ENCODE results near the gene DPH2. TPM values are rescaled to one million over a fixed set of nuclear protein-coding genes. Genes with fewer than 3 reads are reported as not detected.

DPH2 gene
- total RNA-seq, 1 experiment from 2014 or later: 57.5 TPM

DNA sequence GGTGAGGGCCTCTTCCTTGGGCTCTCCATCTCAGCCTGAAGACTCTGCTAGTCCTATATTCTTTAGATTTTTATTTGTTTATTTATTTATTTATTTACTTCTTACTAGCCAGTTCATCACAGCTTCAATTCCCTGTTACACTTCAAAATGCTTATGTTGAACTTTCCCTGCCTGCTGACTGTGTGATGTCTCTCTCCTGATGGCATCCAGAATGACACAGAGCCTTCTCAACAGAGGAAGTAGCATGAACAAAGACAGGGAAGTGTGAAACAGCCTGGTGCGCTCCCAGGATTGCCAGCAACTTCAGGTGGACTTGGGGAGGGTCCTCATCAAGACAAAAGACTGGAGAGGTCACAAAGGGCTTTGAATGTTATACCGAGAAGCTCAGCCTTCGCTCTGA is 27.4 kb upstream of the DPH2 start:
- ATAC-seq (no peak), DNase-seq (ENCODE audit: low spot score) (no peak)
- TF ChIP-seq ETV6 (CRISPR knock-in tag; IDR thresholded peaks at IDR 0.05) (no peak), ZNF263 (CRISPR knock-in tag; IDR thresholded peaks at IDR 0.05; ENCODE audit: low read depth) (no peak), ZNF671 (CRISPR knock-in tag; IDR thresholded peaks at IDR 0.05) (no peak), GRHL2 (CRISPR knock-in tag; IDR thresholded peaks at IDR 0.05; ENCODE audit: insufficient replicate concordance, severe bottlenecking) (no peak), ZNF232 (CRISPR knock-in tag; IDR thresholded peaks at IDR 0.05) (no peak)
- TF ChIP-seq, protein P1, sequence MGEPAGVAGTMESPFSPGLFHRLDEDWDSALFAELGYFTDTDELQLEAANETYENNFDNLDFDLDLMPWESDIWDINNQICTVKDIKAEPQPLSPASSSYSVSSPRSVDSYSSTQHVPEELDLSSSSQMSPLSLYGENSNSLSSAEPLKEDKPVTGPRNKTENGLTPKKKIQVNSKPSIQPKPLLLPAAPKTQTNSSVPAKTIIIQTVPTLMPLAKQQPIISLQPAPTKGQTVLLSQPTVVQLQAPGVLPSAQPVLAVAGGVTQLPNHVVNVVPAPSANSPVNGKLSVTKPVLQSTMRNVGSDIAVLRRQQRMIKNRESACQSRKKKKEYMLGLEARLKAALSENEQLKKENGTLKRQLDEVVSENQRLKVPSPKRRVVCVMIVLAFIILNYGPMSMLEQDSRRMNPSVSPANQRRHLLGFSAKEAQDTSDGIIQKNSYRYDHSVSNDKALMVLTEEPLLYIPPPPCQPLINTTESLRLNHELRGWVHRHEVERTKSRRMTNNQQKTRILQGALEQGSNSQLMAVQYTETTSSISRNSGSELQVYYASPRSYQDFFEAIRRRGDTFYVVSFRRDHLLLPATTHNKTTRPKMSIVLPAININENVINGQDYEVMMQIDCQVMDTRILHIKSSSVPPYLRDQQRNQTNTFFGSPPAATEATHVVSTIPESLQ (CRISPR knock-in tag; IDR thresholded peaks at IDR 0.05): no peak
- TF ChIP-seq, protein P2, sequence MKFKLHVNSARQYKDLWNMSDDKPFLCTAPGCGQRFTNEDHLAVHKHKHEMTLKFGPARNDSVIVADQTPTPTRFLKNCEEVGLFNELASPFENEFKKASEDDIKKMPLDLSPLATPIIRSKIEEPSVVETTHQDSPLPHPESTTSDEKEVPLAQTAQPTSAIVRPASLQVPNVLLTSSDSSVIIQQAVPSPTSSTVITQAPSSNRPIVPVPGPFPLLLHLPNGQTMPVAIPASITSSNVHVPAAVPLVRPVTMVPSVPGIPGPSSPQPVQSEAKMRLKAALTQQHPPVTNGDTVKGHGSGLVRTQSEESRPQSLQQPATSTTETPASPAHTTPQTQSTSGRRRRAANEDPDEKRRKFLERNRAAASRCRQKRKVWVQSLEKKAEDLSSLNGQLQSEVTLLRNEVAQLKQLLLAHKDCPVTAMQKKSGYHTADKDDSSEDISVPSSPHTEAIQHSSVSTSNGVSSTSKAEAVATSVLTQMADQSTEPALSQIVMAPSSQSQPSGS (CRISPR knock-in tag; IDR thresholded peaks at IDR 0.05; ENCODE audit: borderline replicate concordance, low read depth): no peak
- no peak overlapping the region for H3K4me3 Mint-ChIP-seq
- POLR2A ChIA-PET: interaction anchor here (0.6 kb wide), 1 partner anchor 281 kb away, joined by 9 read pairs; no protein-coding TSS in a partner anchor
- no peaks in the 10 kb centered on the region for H3K9me3 Mint-ChIP-seq
- CTCF ChIA-PET: interaction anchor here (1.2 to 9.9 kb wide), 3 partner anchors 8 to 176 kb away, joined by 6 to 172 read pairs (median 11); partner anchors contain the start of gene ARTN
- H3K27ac Mint-ChIP-seq: no peak overlapping the region
- H3K27me3 Mint-ChIP-seq (ENCODE audit: low read depth): no peaks in the 10 kb centered on the region
- H3K36me3 Mint-ChIP-seq: no peaks in the 10 kb centered on the region
- peaks cover 52% of the 10 kb centered on the region for H3K4me1 Mint-ChIP-seq

DNA sequence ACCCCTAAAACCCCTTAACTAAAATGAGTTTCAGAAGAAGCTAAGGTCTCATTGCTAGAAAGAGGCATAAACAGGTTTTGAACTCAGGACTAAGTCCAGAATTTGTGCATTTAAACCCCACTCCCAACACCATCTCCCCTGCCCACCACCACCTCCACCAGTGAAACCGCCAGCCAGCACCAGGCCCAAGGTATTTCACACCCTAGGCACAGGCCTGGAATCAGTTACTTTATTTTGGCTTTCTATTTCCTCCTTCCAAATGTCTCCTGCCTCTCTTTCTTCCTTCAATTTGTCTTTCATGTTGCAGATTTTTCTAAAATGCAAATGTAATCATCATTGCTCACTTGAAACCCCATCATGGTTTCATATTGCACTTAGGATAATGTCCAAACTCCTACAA is 24.9 kb upstream of the DPH2 start:
- Mint-ChIP-seq H3K27me3 (ENCODE audit: low read depth) (no peaks in the 10 kb centered on the region), H3K4me1 (peaks cover 40% of the 10 kb centered on the region), H3K27ac (no peak overlapping the region), H3K36me3 (no peaks in the 10 kb centered on the region; the same call in 1 of the 2 replicates), H3K4me3 (no peak overlapping the region), H3K9me3 (no peaks in the 10 kb centered on the region)
- CTCF ChIA-PET: interaction anchor here (1.2 to 9.9 kb wide), 4 partner anchors 10 to 182 kb away, joined by 3 to 172 read pairs (median 17); partner anchors contain the start of gene ARTN
- ATAC-seq: no peak
- no peak for TF ChIP-seq SP1 (CRISPR knock-in tag; conservative IDR thresholded peaks at IDR 0.05)
- no peak for TF ChIP-seq OVOL2 (CRISPR knock-in tag; IDR thresholded peaks at IDR 0.05; ENCODE audit: borderline replicate concordance)
- no peak for TF ChIP-seq JAZF1 (CRISPR knock-in tag; IDR thresholded peaks at IDR 0.05)
- TF ChIP-seq GRHL2 (CRISPR knock-in tag; IDR thresholded peaks at IDR 0.05; ENCODE audit: insufficient replicate concordance, severe bottlenecking): no peak
- no peak for TF ChIP-seq FOXP1 (CRISPR knock-in tag; IDR thresholded peaks at IDR 0.05; ENCODE audit: borderline replicate concordance)
- no peak for TF ChIP-seq HMGA2 (CRISPR knock-in tag; IDR thresholded peaks at IDR 0.05)
- TF ChIP-seq CDX4 (CRISPR knock-in tag; IDR thresholded peaks at IDR 0.05; ENCODE audit: borderline replicate concordance): no peak
- no peak for TF ChIP-seq PRRX2 (CRISPR knock-in tag; IDR thresholded peaks at IDR 0.05)
- TF ChIP-seq ZNF396 (CRISPR knock-in tag; IDR thresholded peaks at IDR 0.05; ENCODE audit: borderline replicate concordance): no peak
- no peak for TF ChIP-seq E2F5 (CRISPR knock-in tag; IDR thresholded peaks at IDR 0.05)
- TF ChIP-seq JUN (CRISPR knock-in tag; IDR thresholded peaks at IDR 0.05): no peak
- POLR2A ChIA-PET: no interaction called here
- no peak for DNase-seq (ENCODE audit: low spot score)

DNA sequence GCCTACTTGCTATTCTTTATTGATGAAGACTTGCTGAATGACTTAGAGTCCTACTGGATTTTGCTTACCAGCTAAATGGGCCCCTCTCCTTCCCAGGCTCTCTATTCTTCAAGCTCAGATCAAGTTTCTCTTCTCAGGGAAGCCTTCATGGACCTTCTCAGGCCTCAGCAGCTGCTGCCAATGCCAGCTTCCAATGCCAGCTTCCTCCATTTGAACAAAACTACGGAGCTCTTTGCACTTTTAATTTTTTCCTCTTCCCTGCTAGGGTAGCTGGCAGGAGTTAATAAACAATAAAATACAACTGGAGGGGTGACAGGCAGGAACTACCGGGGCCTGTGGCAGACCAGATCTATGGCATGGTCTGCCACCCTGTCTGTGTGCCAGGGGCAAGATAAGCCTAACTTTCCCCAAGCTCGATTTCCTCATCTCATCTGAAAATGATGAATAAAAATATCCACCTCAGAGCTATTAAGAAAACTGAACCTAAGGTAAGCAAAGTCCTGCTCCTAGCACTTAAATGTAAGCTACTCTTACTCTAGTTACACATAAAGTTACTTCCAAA is 24.1 kb upstream of the DPH2 start:
- Mint-ChIP-seq H3K36me3 (peaks cover 5% of the 10 kb centered on the region; the same call in 1 of the 2 replicates), H3K4me3 (peak overlapping the region; percentile 83), H3K9me3 (no peaks in the 10 kb centered on the region), H3K4me1 (peaks cover 37% of the 10 kb centered on the region), H3K27me3 (ENCODE audit: low read depth) (no peaks in the 10 kb centered on the region), H3K27ac (peak overlapping the region; percentile 93)
- no peak for ATAC-seq
- no peak for DNase-seq (ENCODE audit: low spot score)
- POLR2A ChIA-PET: interaction anchor here (0.7 to 1.5 kb wide), 3 partner anchors 15 to 295 kb away, joined by 3 to 4 read pairs (median 3); partner anchors contain the start of gene KDM4A
- CTCF ChIA-PET: interaction anchor here (0.6 to 9.9 kb wide), 10 partner anchors 11 to 239 kb away, joined by 3 to 172 read pairs (median 4); partner anchors contain the start of genes ARTN, ATP6V0B, DPH2 and ST3GAL3
- TF ChIP-seq CBFB (CRISPR knock-in tag; IDR thresholded peaks at IDR 0.05; ENCODE audit: low read depth) (no peak), NFATC4 (CRISPR knock-in tag; IDR thresholded peaks at IDR 0.05) (no peak), GTF2I (CRISPR knock-in tag; conservative IDR thresholded peaks at IDR 0.05) (no peak), SMAD4 (CRISPR knock-in tag; IDR thresholded peaks at IDR 0.05) (no peak), ZSCAN18 (CRISPR knock-in tag; IDR thresholded peaks at IDR 0.05) (no peak)
- TF ChIP-seq, protein P3, sequence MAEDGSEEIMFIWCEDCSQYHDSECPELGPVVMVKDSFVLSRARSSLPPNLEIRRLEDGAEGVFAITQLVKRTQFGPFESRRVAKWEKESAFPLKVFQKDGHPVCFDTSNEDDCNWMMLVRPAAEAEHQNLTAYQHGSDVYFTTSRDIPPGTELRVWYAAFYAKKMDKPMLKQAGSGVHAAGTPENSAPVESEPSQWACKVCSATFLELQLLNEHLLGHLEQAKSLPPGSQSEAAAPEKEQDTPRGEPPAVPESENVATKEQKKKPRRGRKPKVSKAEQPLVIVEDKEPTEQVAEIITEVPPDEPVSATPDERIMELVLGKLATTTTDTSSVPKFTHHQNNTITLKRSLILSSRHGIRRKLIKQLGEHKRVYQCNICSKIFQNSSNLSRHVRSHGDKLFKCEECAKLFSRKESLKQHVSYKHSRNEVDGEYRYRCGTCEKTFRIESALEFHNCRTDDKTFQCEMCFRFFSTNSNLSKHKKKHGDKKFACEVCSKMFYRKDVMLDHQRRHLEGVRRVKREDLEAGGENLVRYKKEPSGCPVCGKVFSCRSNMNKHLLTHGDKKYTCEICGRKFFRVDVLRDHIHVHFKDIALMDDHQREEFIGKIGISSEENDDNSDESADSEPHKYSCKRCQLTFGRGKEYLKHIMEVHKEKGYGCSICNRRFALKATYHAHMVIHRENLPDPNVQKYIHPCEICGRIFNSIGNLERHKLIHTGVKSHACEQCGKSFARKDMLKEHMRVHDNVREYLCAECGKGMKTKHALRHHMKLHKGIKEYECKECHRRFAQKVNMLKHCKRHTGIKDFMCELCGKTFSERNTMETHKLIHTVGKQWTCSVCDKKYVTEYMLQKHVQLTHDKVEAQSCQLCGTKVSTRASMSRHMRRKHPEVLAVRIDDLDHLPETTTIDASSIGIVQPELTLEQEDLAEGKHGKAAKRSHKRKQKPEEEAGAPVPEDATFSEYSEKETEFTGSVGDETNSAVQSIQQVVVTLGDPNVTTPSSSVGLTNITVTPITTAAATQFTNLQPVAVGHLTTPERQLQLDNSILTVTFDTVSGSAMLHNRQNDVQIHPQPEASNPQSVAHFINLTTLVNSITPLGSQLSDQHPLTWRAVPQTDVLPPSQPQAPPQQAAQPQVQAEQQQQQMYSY (CRISPR knock-in tag; IDR thresholded peaks at IDR 0.05): no peak

Data from WTC11 (cell line).